SKM-1 (cell line): ENCODE data around the gene BSPRY.
"Not testable (repeated sequence)": the region's sequence is repeated elsewhere in the genome, so short reads cannot be mapped to it uniquely, and the experiment has no call there.

ENCODE experiments used
- DNase-seq: peaks from one replicate; lab custom pipeline; 2025; ENCODE audit not compliant: unreplicated experiment; lab: John Stamatoyannopoulos, UW

BSPRY gene

GRCh38 chr9:113368982-113369854, 19.9 kb downstream of the BSPRY start:
- DNase-seq: no peak

- no peak for DNase-seq
Observed at GRCh38 chr9:113369855-113370140, 20.5 kb downstream of the BSPRY start.

- DNase-seq: no peak
Observed at GRCh38 chr9:113370806-113371325, 21.5 kb downstream of the BSPRY start.

GRCh38 chr9:113372059-113372458, 22.7 kb downstream of the BSPRY start:
- DNase-seq: no peak

GRCh38 chr9:113373256-113373655, 23.9 kb downstream of the BSPRY start:
- DNase-seq: no peak

- no peak for DNase-seq
Observed at GRCh38 chr9:113373676-113374392, 24.5 kb downstream of the BSPRY start.

- DNase-seq: no peak
Observed at GRCh38 chr9:113375057-113376023, 26.0 kb downstream of the BSPRY start.

- DNase-seq: no peak
Observed at GRCh38 chr9:113376634-113377567, 27.6 kb downstream of the BSPRY start, which contains the start of gene HDHD3. Gene HDHD3 (minus strand): TSS chr9:113376986. CDS start chr9:113374354, 2,632 bp downstream.

- DNase-seq: not testable (repeated sequence)
Observed at GRCh38 chr9:113379094-113379828, 29.9 kb downstream of the BSPRY start.

- not testable (repeated sequence) for DNase-seq
Observed at GRCh38 chr9:113379829-113380210, 30.5 kb downstream of the BSPRY start.

GRCh38 chr9:113380869-113381378, 31.6 kb downstream of the BSPRY start:
- no peak for DNase-seq

GRCh38 chr9:113381441-113381840, 32.1 kb downstream of the BSPRY start:
- DNase-seq: not testable (repeated sequence)

GRCh38 chr9:113381909-113382411, 32.6 kb downstream of the BSPRY start:
- no peak for DNase-seq

GRCh38 chr9:113386571-113387393, 37.4 kb downstream of the BSPRY start:
- DNase-seq: no peak

GRCh38 chr9:113387560-113388230, 38.4 kb downstream of the BSPRY start:
- DNase-seq: no peak

- DNase-seq: no peak
Observed at GRCh38 chr9:113388833-113389232, 39.5 kb downstream of the BSPRY start.

- no peak for DNase-seq
Observed at GRCh38 chr9:113389451-113389850, 40.1 kb downstream of the BSPRY start.
